K562 (cell line): ENCODE measurements around the gene CRABP2. TPM values are rescaled to one million over a fixed set of nuclear protein-coding genes. Genes with fewer than 3 reads are reported as not detected.

Source experiments
- ATAC-seq: fragments of 200-7000 bp; cut with Tn5 transposase; 3 replicates; pipeline ENCODE4 v1.9.1; 2020; ENCODE audit warnings: moderate library complexity
- BruUV-seq: library from RNA; stranded (reverse); fragments of 400-500 nt; replicated peaks from 2 replicates; lab custom pipeline; 2021; lab: Mats Ljungman, UMichigan
- CTCF ChIA-PET: fragments of 300-600 bp; formaldehyde crosslinking; extraction: SDS; loops from one replicate; lab custom pipeline; 2021; ENCODE audit warnings: low intra/inter-chr PET ratio; lab: Yijun Ruan, JAX
- POLR2A ChIA-PET: fragments of 300-600, 350-650 bp; sonication (Branson Sonifier 250); formaldehyde crosslinking; extraction: SDS; loops from one replicate; lab custom pipeline; 2021; ENCODE audit warnings: antibody characterized with exemption, inconsistent platforms; lab: Yijun Ruan, JAX
- DNase-seq, 4 experiments: peaks; one replicate each; pipeline versions ENCODE4 v3.0.0 to v3.0.0-alpha.2; 2011 to 2018; ENCODE audit warnings: low spot score in 3 of 4, mixed read lengths in 3 of 4; ENCODE audit errors: extremely low read depth in 1 of 4
- FAIRE-seq: peaks from 2 replicates; lab custom pipeline; 2011; peaks lifted over from hg19 to GRCh38; lab: Jason Lieb, UNC
- H2AFZ ChIP-seq: 2 replicates; pipeline ENCODE4 v1.6.0; 2011; ENCODE audit warnings: low read depth, low read length, control low read depth, inconsistent platforms
- H3K27ac ChIP-seq: fragments of 200-600 bp; 3 replicates; pipeline ENCODE4 v1.8.0; 2011; ENCODE audit warnings: low read depth, mild to moderate bottlenecking, control low read depth, inconsistent platforms, low read length, moderate library complexity, mixed read lengths; ENCODE audit errors: extremely low read depth
- H3K27me3 ChIP-seq, 2 experiments: fragments of 300-600 bp in 1 of 2; 2 replicates in 1 of 2; 3 replicates in 1 of 2; pipeline versions ENCODE4 v1.6.0 to v1.8.0; 2011; ENCODE audit warnings: inconsistent platforms in 2 of 2, low read length in 2 of 2, mild to moderate bottlenecking in 1 of 2, mixed read lengths in 1 of 2, moderate library complexity in 1 of 2; ENCODE audit not compliant: control insufficient read depth in 2 of 2, insufficient read depth in 2 of 2
- H3K36me3 ChIP-seq: fragments of 300-600 bp; 3 replicates; pipeline ENCODE4 v1.8.0; 2011; ENCODE audit warnings: mild to moderate bottlenecking, low read length, inconsistent platforms; ENCODE audit not compliant: control insufficient read depth, insufficient read depth
- H3K4me1 ChIP-seq, 2 experiments: fragments of 200-600 bp in 1 of 2; replicated peaks in 1 of 2; 2 replicates in 1 of 2; 3 replicates in 1 of 2; pipeline versions ENCODE4 v1.5.1 to v1.8.0; 2011; ENCODE audit warnings: inconsistent platforms in 2 of 2, low read length in 2 of 2, mild to moderate bottlenecking in 1 of 2, mixed read lengths in 1 of 2, moderate library complexity in 1 of 2; ENCODE audit not compliant: control insufficient read depth in 2 of 2, insufficient read depth in 2 of 2
- H3K4me2 ChIP-seq: 2 replicates; pipeline ENCODE4 v1.6.1; 2011; ENCODE audit warnings: low read length, control low read depth, inconsistent platforms, mixed read lengths; ENCODE audit not compliant: insufficient read depth
- H3K4me3 ChIP-seq: fragments of 200-600 bp; sonication (generic), shearing (Covaris generic); 2 replicates; pipeline ENCODE4 v1.5.1; 2016; ENCODE audit warnings: control low read depth, inconsistent platforms
- H3K79me2 ChIP-seq: fragments of 200-600 bp; 3 replicates; pipeline ENCODE4 v1.8.0; 2011; ENCODE audit warnings: low read length, inconsistent platforms; ENCODE audit not compliant: control insufficient read depth, insufficient read depth
- H3K9ac ChIP-seq, 2 experiments: 2 replicates each; pipeline versions ENCODE4 v1.6.0 to v1.6.1; 2011; ENCODE audit warnings: low read depth in 2 of 2, low read length in 2 of 2, control low read depth in 1 of 2, inconsistent platforms in 1 of 2, mild to moderate bottlenecking in 1 of 2, mixed read lengths in 1 of 2; ENCODE audit not compliant: insufficient read depth in 1 of 2
- H3K9me1 ChIP-seq: one replicate; pipeline ENCODE4 v1.6.0; 2011; ENCODE audit warnings: inconsistent platforms, mild to moderate bottlenecking, low read length, moderate library complexity; ENCODE audit not compliant: control insufficient read depth, insufficient read depth
- H3K9me3 ChIP-seq: replicated peaks from 2 replicates; pipeline ENCODE4 v1.5.1; 2011; ENCODE audit warnings: low read depth, low read length, inconsistent platforms; ENCODE audit not compliant: control insufficient read depth, insufficient read depth
- H4K20me1 ChIP-seq: replicated peaks from 2 replicates; pipeline ENCODE4 v1.6.1; 2011; ENCODE audit warnings: low read length, inconsistent platforms, mixed read lengths; ENCODE audit not compliant: control insufficient read depth, insufficient read depth
- AFF1 ChIP-seq, 2 experiments: fragments of 450-650 bp; IDR thresholded peaks; 2 replicates each; pipeline ENCODE4 v1.6.1; 2018; ENCODE audit warnings: mild to moderate bottlenecking in 2 of 2, low read depth in 1 of 2; ENCODE audit not compliant: partially characterized antibody in 2 of 2
- FOXA3 ChIP-seq, 2 experiments: fragments of 450-650 bp in 1 of 2; sonication (generic) in 1 of 2; formaldehyde crosslinking; IDR thresholded peaks in 1 of 2; conservative IDR thresholded peaks in 1 of 2; 2 replicates each; pipeline versions ENCODE4 v1.4.0 to v1.8.0; 2020 to 2022; ENCODE audit warnings: mild to moderate bottlenecking in 2 of 2, missing genetic modification reagents in 1 of 2
- HCFC1 ChIP-seq: IDR thresholded peaks from 2 replicates; pipeline ENCODE4 v1.6.1; 2012; ENCODE audit warnings: low read depth, low read length, improper control_type of control experiment
- PHF8 ChIP-seq: fragments of 200-600 bp; sonication (generic); IDR thresholded peaks from 2 replicates; pipeline ENCODE4 v1.6.1; 2012; ENCODE audit warnings: mixed run types, mild to moderate bottlenecking, inconsistent platforms, low read length, moderate library complexity, borderline replicate concordance
- PRDM10 ChIP-seq: fragments of 450-650 bp; IDR thresholded peaks from 2 replicates; pipeline ENCODE4 v1.6.1; 2018; ENCODE audit not compliant: partially characterized antibody
- SP2 ChIP-seq: IDR thresholded peaks from 2 replicates; pipeline ENCODE4 v1.6.1; 2011; ENCODE audit warnings: mild to moderate bottlenecking, low read depth, low read length, moderate library complexity; ENCODE audit not compliant: poor library complexity, severe bottlenecking; ENCODE audit errors: extremely low read depth
- THAP12 ChIP-seq: fragments of 250-450 bp; sonication (Bioruptor Pico); IDR thresholded peaks from 2 replicates; pipeline ENCODE4 v1.9.0; 2021; ENCODE audit warnings: mild to moderate bottlenecking, inconsistent platforms
- ZNF184 ChIP-seq: sonication (generic); formaldehyde crosslinking; IDR thresholded peaks from 2 replicates; pipeline ENCODE4 v1.5.0; 2020; ENCODE audit warnings: missing genetic modification reagents
- ZNF561 ChIP-seq: fragments of 450-650 bp; formaldehyde crosslinking; conservative IDR thresholded peaks from 2 replicates; pipeline ENCODE4 v1.4.0; 2020; ENCODE audit warnings: mild to moderate bottlenecking, moderate library complexity
- ZNF589 ChIP-seq: fragments of 200-800 bp; sonication (Bioruptor generic); IDR thresholded peaks from 2 replicates; pipeline ENCODE4 v1.6.1; 2016; ENCODE audit warnings: low read depth, missing genetic modification characterization, missing compliant biosample characterization
- WGBS: fragments of 100-300 bp; shearing (Covaris generic); methylation state at CpG from one replicate; pipeline ENCODE4 v1.1.6; 2016; ENCODE audit warnings: low coverage, mixed read lengths; ENCODE audit not compliant: insufficient coverage; ENCODE audit errors: missing lambda C conversion rate; 5-methylcytosine and 5-hydroxymethylcytosine counted together
- in situ Hi-C: fragments of 300-500 bp; cut with MboI; formaldehyde crosslinking; loops from 4 replicates; pipeline ENCODE4 v1.15.0; 2018; ENCODE audit warnings: inconsistent platforms, mixed read lengths
- intact Hi-C: fragments of 100-400 bp; cut with micrococcal nuclease; formaldehyde crosslinking; loops from 2 replicates; pipeline ENCODE4 v1.14.2; 2022
- polyA plus RNA-seq, 8 experiments: library from polyadenylated mRNA; depleted of rRNA in 4 of 8; stranded (reverse) in 5 of 8; unstranded in 3 of 8; fragments of >200 nt; fragmentation: Nextera tagmentation in 2 of 8; fragmentation: Illumina TruSeq in 1 of 8; extraction: Ambion mirVana in 2 of 8; extraction: Trizol in 1 of 8; gene quantifications; 2 replicates each; pipeline versions ENCODE4 v1.2.1 to v1.2.3, GENCODE V29; 2011 to 2014; ENCODE audit warnings: inconsistent platforms in 1 of 8, missing spikeins in 1 of 8
- total RNA-seq, 7 experiments: library from RNA; depleted of rRNA in 6 of 7; stranded (reverse); fragments of >200 nt in 6 of 7; fragmentation: Illumina TruSeq in 2 of 7; extraction: Trizol in 2 of 7; gene quantifications; 2 replicates each; pipeline versions ENCODE4 v1.2.1 to v1.2.3, GENCODE V29; 2011 to 2021; ENCODE audit warnings: low replicate concordance in 1 of 7

The CRABP2 gene
- total and polyA plus RNA-seq, 9 of the 15 experiments (the other 6 are each of a cell fraction or from before 2014, with no cell fraction given), result 0.30 to 2.5 (median 0.82) TPM

GRCh38 chr1:156741481-156741983 is 36.1 kb upstream of the CRABP2 start:
- Histone ChIP-seq H3K4me3 (peak overlapping the region; percentile 17), H3K9me3 (no peaks in the 10 kb centered on the region), H2AFZ (peak overlapping the region; percentile 32), H3K9ac (peak overlapping the region; percentile 53 to 87; a peak in 3 of 4 replicates), H3K4me1 (peaks cover 30 to 32% of the 10 kb centered on the region in 2 experiments), H3K27ac (peak overlapping the region; percentile 82), H3K79me2 (peaks cover 49% of the 10 kb centered on the region), H4K20me1 (peaks cover 13% of the 10 kb centered on the region), H3K27me3 (no peaks in the 10 kb centered on the region), H3K9me1 (no peaks in the 10 kb centered on the region), H3K36me3 (peaks cover 79% of the 10 kb centered on the region), H3K4me2 (peak overlapping the region; percentile 72)
- intact Hi-C loops, result loop anchor here (1.0 kb wide), 2 partner anchors 13 to 26 kb away; partner anchors contain the start of genes ISG20L2, METTL25B and PRCC
- CTCF ChIA-PET, result interaction anchor here (0.7 kb wide), 1 partner anchor 64 kb away, joined by 3 read pairs; no protein-coding TSS in a partner anchor
- no peak for FAIRE-seq
- in situ Hi-C loops, result loop anchor here (25.0 kb wide), 1 partner anchor 1429 kb away; the partner anchor contains the start of genes FDPS, PKLR and RUSC1
- POLR2A ChIA-PET, result interaction anchor here (0.6 to 3.1 kb wide), 19 partner anchors 8 to 783 kb away, joined by 3 to 49 read pairs (median 4); partner anchors contain the start of genes HDGF, ISG20L2, METTL25B and NES
- BruUV-seq, result no TSS peak
- peak in 1 of 4 experiments; percentile 40 for DNase-seq
- WGBS, result 6% methylated on average over 8 of the region's 8 CpGs
- no peak for ATAC-seq
- TF ChIP-seq THAP12, result no peak
- TF ChIP-seq FOXA3 (CRISPR knock-in tag; conservative IDR thresholded peaks at IDR 0.05 in 1 of 2, IDR thresholded peaks at IDR 0.05 in 1 of 2), result no peak
- TF ChIP-seq HCFC1, result no peak
- TF ChIP-seq ZNF589 (CRISPR knock-in tag), result 0 out of 2 replicates have a peak, but pooled peaks have one; percentile 66
- no peak for TF ChIP-seq ZNF561 (CRISPR knock-in tag)
- peak; percentile 18 for TF ChIP-seq PRDM10
- no peak for TF ChIP-seq SP2
- peak in 1 of 2 experiments; percentile 35 for TF ChIP-seq AFF1 (IDR thresholded peaks at IDR 0.05; ENCODE audit: low read depth in 1 of 2, partially characterized antibody in 2 of 2)
- no peak for TF ChIP-seq ZNF184 (CRISPR knock-in tag)
- TF ChIP-seq PHF8, result no peak
